ENCODE results near the gene CEP85. TPM values are rescaled to one million over a fixed set of nuclear protein-coding genes. Genes with fewer than 3 reads are reported as not detected.

Gene CEP85
- total and polyA plus RNA-seq, 9 of the 15 experiments (the other 6 are each of a cell fraction or from before 2014, with no cell fraction given): 42.1 to 140 (median 92.6) TPM

DNA sequence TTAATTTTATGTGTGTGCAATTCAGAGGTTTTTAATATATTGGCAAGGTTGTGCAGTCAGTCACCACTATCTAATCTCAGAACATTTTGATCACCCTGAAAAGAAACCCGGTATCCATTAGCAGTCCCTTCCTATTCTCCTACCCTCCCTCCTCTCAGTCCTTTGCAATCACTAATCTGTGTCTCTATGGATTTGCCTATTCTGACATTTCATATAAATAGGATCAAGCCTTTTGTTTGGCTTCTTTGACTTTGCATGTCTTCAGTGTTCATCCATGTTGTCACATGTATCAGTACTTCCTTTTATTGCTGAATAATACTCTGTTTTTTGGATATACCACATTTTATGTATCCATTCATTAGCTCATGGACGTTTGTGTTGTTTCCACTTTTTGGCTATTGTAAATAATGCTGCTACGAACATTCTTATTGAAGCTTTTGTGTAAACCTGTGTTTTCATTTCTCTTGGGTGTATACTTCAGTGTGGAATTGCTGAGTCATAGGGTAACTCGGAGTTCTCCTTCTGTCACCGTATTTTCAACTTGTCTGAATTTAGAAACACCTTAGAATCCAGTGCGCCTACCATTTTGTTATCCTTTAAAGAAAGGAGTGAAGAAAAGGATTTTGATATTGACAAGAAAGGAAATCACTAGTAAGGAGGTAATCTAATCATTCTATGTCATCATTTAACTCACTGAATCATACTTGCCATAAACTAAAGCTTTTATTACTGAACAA is 3.4 kb downstream of the CEP85 start (continued):
- no peak for TF ChIP-seq ZNF217 (CRISPR knock-in tag; IDR thresholded peaks at IDR 0.05)
- TF ChIP-seq ZNF316 (IDR thresholded peaks at IDR 0.05): peak; percentile 99
- TF ChIP-seq NR4A1 (CRISPR knock-in tag; IDR thresholded peaks at IDR 0.05): no peak
- no peak; the same call in 1 of the 2 replicates for TF ChIP-seq NR4A1 (tag; IDR thresholded peaks at IDR 0.05)
- TF ChIP-seq EZH2 (IDR thresholded peaks at IDR 0.05; ENCODE audit: borderline replicate concordance, low read depth, low read length): no peak
- TF ChIP-seq, protein P1, sequence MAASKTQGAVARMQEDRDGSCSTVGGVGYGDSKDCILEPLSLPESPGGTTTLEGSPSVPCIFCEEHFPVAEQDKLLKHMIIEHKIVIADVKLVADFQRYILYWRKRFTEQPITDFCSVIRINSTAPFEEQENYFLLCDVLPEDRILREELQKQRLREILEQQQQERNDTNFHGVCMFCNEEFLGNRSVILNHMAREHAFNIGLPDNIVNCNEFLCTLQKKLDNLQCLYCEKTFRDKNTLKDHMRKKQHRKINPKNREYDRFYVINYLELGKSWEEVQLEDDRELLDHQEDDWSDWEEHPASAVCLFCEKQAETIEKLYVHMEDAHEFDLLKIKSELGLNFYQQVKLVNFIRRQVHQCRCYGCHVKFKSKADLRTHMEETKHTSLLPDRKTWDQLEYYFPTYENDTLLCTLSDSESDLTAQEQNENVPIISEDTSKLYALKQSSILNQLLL (CRISPR knock-in tag; IDR thresholded peaks at IDR 0.05; ENCODE audit: borderline replicate concordance): no peak
- peak; percentile 99 for TF ChIP-seq BACH1 (tag; IDR thresholded peaks at IDR 0.05)
- no peak; the same call in 1 of the 2 replicates for TF ChIP-seq ZNF644 (tag; IDR thresholded peaks at IDR 0.05; ENCODE audit: low read depth)
- TF ChIP-seq ZNF224 (CRISPR knock-in tag; IDR thresholded peaks at IDR 0.05): no peak
- TF ChIP-seq HDGF (IDR thresholded peaks at IDR 0.05): no peak
- TF ChIP-seq SIN3B (IDR thresholded peaks at IDR 0.05; ENCODE audit: low read depth): no peak
- TF ChIP-seq, protein P2, sequence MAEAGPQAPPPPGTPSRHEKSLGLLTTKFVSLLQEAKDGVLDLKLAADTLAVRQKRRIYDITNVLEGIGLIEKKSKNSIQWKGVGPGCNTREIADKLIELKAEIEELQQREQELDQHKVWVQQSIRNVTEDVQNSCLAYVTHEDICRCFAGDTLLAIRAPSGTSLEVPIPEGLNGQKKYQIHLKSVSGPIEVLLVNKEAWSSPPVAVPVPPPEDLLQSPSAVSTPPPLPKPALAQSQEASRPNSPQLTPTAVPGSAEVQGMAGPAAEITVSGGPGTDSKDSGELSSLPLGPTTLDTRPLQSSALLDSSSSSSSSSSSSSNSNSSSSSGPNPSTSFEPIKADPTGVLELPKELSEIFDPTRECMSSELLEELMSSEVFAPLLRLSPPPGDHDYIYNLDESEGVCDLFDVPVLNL (CRISPR knock-in tag; IDR thresholded peaks at IDR 0.05; ENCODE audit: low read depth): no peak
- TF ChIP-seq, protein P3, sequence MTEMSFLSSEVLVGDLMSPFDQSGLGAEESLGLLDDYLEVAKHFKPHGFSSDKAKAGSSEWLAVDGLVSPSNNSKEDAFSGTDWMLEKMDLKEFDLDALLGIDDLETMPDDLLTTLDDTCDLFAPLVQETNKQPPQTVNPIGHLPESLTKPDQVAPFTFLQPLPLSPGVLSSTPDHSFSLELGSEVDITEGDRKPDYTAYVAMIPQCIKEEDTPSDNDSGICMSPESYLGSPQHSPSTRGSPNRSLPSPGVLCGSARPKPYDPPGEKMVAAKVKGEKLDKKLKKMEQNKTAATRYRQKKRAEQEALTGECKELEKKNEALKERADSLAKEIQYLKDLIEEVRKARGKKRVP (CRISPR knock-in tag; IDR thresholded peaks at IDR 0.05): no peak; the same call in 1 of the 2 replicates
- TF ChIP-seq, protein P4, sequence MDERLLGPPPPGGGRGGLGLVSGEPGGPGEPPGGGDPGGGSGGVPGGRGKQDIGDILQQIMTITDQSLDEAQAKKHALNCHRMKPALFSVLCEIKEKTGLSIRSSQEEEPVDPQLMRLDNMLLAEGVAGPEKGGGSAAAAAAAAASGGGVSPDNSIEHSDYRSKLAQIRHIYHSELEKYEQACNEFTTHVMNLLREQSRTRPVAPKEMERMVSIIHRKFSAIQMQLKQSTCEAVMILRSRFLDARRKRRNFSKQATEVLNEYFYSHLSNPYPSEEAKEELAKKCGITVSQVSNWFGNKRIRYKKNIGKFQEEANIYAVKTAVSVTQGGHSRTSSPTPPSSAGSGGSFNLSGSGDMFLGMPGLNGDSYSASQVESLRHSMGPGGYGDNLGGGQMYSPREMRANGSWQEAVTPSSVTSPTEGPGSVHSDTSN (CRISPR knock-in tag; IDR thresholded peaks at IDR 0.05; ENCODE audit: low read depth): no peak
- TF ChIP-seq, protein P4 (tag; conservative IDR thresholded peaks at IDR 0.05; ENCODE audit: low read depth): no peak
- peak; percentile 78 for TF ChIP-seq NCOA6 (IDR thresholded peaks at IDR 0.05)
- TF ChIP-seq COPS2 (conservative IDR thresholded peaks at IDR 0.05): no peak
- TF ChIP-seq JUNB (CRISPR knock-in tag; conservative IDR thresholded peaks at IDR 0.05): no peak
- TF ChIP-seq POLR3A (IDR thresholded peaks at IDR 0.05; ENCODE audit: borderline replicate concordance, extremely low read depth, insufficient read depth, insufficient read length): no peak
- peak in 1 of 2 experiments; percentile 25; a peak in 1 of 4 replicates for TF ChIP-seq RAD21 (CRISPR knock-in tag; conservative IDR thresholded peaks at IDR 0.05 in 1 of 2, IDR thresholded peaks at IDR 0.05 in 1 of 2)
- TF ChIP-seq, protein P5, sequence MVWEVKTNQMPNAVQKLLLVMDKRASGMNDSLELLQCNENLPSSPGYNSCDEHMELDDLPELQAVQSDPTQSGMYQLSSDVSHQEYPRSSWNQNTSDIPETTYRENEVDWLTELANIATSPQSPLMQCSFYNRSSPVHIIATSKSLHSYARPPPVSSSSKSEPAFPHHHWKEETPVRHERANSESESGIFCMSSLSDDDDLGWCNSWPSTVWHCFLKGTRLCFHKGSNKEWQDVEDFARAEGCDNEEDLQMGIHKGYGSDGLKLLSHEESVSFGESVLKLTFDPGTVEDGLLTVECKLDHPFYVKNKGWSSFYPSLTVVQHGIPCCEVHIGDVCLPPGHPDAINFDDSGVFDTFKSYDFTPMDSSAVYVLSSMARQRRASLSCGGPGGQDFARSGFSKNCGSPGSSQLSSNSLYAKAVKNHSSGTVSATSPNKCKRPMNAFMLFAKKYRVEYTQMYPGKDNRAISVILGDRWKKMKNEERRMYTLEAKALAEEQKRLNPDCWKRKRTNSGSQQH (CRISPR knock-in tag; IDR thresholded peaks at IDR 0.05): no peak
- TF ChIP-seq CSDE1 (IDR thresholded peaks at IDR 0.05): peak in 1 of 2 experiments; percentile 40; a peak in 1 of 4 replicates

All from K562 (cell line).